Fibroblast of the aortic adventitia (primary cell): ENCODE data around the gene MINDY4B. TPM values are rescaled to one million over a fixed set of nuclear protein-coding genes. Genes with fewer than 3 reads are reported as not detected.

Source experiments
- DNase-seq: peaks from one replicate; pipeline ENCODE4 v3.0.0-alpha.2; 2010; ENCODE audit warnings: low read depth
- H3K4me3 ChIP-seq: 2 replicates; pipeline ENCODE4 v1.5.1; 2011; ENCODE audit warnings: low read depth, mild to moderate bottlenecking, control low read depth, low read length, moderate library complexity
- CTCF ChIP-seq: IDR thresholded peaks from 2 replicates; pipeline ENCODE4 v1.5.1; 2011; ENCODE audit warnings: mild to moderate bottlenecking, low read length, control low read depth, inconsistent platforms; ENCODE audit not compliant: insufficient read depth
- total RNA-seq: library from RNA; depleted of rRNA; stranded (reverse); fragments of >200 nt; gene quantifications from 2 replicates; pipeline ENCODE4 v1.2.3, GENCODE V29; 2012; ENCODE audit warnings: low replicate concordance

MINDY4B gene
- total RNA-seq, 1 donor = not detected

DNA sequence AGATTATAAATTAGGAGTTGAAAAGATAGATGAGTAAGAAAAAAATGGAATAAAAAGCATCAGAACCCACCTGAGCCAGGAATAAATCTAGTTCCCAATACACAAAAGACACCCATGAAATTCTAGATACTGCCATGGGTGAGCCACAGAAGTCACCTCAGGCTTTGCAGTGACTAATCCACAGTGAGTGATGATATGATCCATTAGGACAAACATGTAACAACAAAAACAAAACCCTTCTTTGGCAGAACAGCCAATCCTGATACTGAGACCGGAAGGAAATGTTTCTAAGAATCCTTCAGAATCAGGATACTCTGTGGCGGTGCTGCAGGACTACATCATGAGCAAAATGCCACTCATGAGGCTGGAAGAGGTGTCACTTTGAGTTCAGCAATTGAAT, 15.0 kb upstream of the MINDY4B start:
- no peak overlapping the region for H3K4me3 ChIP-seq
- no peak for TF ChIP-seq CTCF
- DNase-seq = no peak

- H3K4me3 ChIP-seq = no peak overlapping the region
- no peak for DNase-seq
- TF ChIP-seq CTCF = no peak
Measured at GRCh38 chr3:150917951-150918350, 12.7 kb upstream of the MINDY4B start.

GRCh38 chr3:150913133-150913922, 8.1 kb upstream of the MINDY4B start:
- no peak overlapping the region for H3K4me3 ChIP-seq
- TF ChIP-seq CTCF = no peak
- peak; percentile 5 for DNase-seq

- no peak for TF ChIP-seq CTCF
- H3K4me3 ChIP-seq = no peak overlapping the region
- no peak for DNase-seq
Measured at GRCh38 chr3:150912501-150912900, 7.3 kb upstream of the MINDY4B start.

DNA sequence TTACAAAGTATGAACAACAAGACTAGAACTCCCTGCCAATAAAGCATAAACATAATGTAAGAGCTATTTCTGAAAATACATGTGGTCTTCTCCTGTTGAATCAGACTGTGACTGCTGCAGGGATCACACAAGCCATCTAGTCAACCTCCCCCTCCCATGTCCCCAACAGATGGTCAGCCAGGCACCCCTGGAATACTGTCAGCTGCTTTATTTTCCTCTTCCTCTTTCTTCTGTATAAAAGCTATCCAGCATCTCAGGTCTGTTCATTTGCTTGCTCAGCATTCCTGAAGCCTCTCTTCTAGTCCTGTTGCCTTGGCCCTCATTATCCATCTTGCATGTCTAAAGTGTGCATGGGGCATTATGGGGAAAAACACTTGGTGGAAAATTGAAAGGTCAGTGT, 6.5 kb upstream of the MINDY4B start:
- TF ChIP-seq CTCF = no peak
- DNase-seq = no peak
- no peak overlapping the region for H3K4me3 ChIP-seq

DNA sequence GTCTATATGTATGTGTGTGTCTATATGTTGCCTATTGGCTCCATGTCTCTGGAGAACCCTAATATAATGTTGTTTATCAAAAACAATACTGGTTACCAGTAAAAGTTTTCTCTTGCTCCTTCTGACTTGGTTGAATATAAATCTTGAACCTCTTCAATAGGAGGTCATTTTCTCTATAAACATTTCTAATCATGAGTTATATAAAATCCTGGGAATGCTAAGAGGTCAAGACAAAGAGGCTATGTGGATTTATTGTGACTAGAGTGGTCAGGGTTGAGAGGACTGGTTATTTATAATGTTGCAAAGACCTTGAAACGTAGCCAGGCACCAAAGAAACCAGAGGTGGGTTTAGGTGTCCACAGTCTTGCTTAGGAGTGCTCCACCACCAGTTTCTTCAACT, 1.2 kb upstream of the MINDY4B start:
- no peak for DNase-seq

More for the DNA sequence above, 1.2 kb upstream of the MINDY4B start:
- no peak overlapping the region for H3K4me3 ChIP-seq
- TF ChIP-seq CTCF = no peak
